PFSK-1 (cell line): ENCODE data around the gene TBC1D23.

ENCODE experiments used
- FOXP2 ChIP-seq: optimal IDR thresholded peaks from 2 replicates; pipeline ENCODE3; 2011; ENCODE audit warnings: borderline replicate concordance, control low read depth, inconsistent platforms; ENCODE audit not compliant: insufficient read depth; ENCODE audit errors: extremely low read length, extremely low read depth
- POLR2AphosphoS5 ChIP-seq: IDR thresholded peaks from 2 replicates; pipeline ENCODE4 v1.6.1; 2012; ENCODE audit warnings: low read depth, mild to moderate bottlenecking, control low read depth, low read length, moderate library complexity
- SIN3A ChIP-seq: IDR thresholded peaks from 2 replicates; pipeline ENCODE4 v1.6.1; 2012; ENCODE audit warnings: mild to moderate bottlenecking, low read length, moderate library complexity, borderline replicate concordance; ENCODE audit not compliant: insufficient read depth
- TAF1 ChIP-seq: IDR thresholded peaks from 2 replicates; pipeline ENCODE4 v1.6.1; 2012; ENCODE audit warnings: low read length, control low read depth, borderline replicate concordance; ENCODE audit not compliant: insufficient read depth
- TF ChIP-seq, protein P1 (sequence below), 2 experiments: IDR thresholded peaks; 2 replicates each; pipeline versions ENCODE4 v1.6.1 to v1.8.0; 2011 to 2012; ENCODE audit warnings: low read depth in 2 of 2, low read length in 2 of 2, control low read depth in 1 of 2, inconsistent platforms in 1 of 2, mild to moderate bottlenecking in 1 of 2, moderate library complexity in 1 of 2; ENCODE audit not compliant: insufficient read depth in 1 of 2

Gene TBC1D23

DNA sequence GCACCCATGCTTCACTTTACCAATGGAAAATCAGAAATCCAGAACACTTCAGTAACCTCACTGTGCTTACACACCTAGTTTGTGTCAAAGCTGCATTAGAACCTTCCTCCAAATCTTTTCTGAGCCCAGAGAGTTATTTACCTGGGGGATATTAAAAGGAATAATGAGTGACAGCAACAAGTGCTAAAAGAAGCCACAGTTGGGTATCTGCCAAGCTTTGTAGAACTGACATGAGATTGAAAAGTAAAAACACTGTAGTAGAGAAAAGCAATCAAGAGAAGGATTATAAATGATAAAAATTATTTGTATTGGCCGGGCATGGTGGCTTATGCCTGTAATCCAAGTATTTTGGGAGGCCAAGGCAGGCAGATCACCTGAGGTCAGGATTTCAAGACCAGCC lies 8.8 kb upstream of the TBC1D23 start:
- TF ChIP-seq, protein P1, sequence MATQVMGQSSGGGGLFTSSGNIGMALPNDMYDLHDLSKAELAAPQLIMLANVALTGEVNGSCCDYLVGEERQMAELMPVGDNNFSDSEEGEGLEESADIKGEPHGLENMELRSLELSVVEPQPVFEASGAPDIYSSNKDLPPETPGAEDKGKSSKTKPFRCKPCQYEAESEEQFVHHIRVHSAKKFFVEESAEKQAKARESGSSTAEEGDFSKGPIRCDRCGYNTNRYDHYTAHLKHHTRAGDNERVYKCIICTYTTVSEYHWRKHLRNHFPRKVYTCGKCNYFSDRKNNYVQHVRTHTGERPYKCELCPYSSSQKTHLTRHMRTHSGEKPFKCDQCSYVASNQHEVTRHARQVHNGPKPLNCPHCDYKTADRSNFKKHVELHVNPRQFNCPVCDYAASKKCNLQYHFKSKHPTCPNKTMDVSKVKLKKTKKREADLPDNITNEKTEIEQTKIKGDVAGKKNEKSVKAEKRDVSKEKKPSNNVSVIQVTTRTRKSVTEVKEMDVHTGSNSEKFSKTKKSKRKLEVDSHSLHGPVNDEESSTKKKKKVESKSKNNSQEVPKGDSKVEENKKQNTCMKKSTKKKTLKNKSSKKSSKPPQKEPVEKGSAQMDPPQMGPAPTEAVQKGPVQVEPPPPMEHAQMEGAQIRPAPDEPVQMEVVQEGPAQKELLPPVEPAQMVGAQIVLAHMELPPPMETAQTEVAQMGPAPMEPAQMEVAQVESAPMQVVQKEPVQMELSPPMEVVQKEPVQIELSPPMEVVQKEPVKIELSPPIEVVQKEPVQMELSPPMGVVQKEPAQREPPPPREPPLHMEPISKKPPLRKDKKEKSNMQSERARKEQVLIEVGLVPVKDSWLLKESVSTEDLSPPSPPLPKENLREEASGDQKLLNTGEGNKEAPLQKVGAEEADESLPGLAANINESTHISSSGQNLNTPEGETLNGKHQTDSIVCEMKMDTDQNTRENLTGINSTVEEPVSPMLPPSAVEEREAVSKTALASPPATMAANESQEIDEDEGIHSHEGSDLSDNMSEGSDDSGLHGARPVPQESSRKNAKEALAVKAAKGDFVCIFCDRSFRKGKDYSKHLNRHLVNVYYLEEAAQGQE (IDR thresholded peaks at IDR 0.05; ENCODE audit: insufficient read depth in 1 of 2, low read depth in 2 of 2, low read length in 2 of 2): no peak
- TF ChIP-seq TAF1 (no peak), SIN3A (no peak), FOXP2 (no peak), POLR2AphosphoS5 (no peak)

DNA sequence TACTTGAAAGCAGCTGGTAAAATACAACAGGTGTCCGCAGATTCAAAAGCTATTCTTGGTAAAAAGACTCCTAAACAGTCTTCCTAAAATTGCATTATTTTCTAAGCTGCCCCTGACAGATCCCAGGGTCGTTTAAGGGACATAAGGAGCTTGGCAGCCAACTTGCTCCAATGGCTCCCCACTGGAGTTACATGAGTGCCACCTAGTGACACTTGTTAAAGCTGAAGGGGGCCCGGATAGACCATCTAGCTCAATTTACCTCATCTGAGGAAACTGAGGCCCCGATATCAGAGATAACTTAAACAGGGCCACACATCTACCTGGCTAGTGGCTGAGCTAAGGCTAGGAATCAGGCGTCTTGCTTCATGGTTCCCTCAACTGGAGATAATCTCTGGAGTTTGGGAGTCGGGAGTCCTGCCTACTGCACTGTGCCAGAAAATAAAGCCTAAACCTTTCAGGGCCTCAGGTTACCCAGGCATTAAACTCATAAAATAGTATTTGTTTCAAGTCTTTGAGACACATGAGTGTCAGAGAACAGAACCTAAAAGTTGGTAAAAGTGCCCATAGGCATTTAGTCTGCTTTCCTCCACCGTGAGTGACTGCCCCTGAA lies 6.5 kb upstream of the TBC1D23 start:
- TF ChIP-seq SIN3A: no peak
- no peak for TF ChIP-seq POLR2AphosphoS5
- TF ChIP-seq, protein P1 (IDR thresholded peaks at IDR 0.05; ENCODE audit: insufficient read depth in 1 of 2, low read depth in 2 of 2, low read length in 2 of 2): no peak
- no peak for TF ChIP-seq TAF1
- TF ChIP-seq FOXP2: no peak

DNA sequence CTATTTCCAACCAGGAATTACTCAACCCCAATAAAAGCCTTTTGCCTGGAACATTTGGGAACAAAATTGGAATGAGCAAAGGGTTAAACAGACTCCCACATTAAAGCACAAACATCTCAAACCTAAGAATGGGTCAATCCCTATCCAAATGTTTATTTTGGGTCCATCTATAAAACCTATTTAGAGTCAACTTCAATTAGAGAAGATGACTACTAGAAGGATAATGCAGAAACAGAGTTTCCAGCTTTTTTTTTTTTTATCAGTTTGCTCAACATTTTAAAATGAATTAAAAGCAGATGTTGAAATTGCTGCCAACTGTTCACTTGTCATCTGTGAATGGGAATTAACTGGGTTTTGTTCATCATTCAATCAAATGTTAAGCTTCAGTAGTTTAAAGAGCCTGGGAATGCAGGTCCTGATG lies 4.1 kb upstream of the TBC1D23 start:
- TF ChIP-seq, protein P1 (IDR thresholded peaks at IDR 0.05; ENCODE audit: insufficient read depth in 1 of 2, low read depth in 2 of 2, low read length in 2 of 2): no peak
- TF ChIP-seq TAF1 (no peak), POLR2AphosphoS5 (no peak), FOXP2 (no peak), SIN3A (no peak)

DNA sequence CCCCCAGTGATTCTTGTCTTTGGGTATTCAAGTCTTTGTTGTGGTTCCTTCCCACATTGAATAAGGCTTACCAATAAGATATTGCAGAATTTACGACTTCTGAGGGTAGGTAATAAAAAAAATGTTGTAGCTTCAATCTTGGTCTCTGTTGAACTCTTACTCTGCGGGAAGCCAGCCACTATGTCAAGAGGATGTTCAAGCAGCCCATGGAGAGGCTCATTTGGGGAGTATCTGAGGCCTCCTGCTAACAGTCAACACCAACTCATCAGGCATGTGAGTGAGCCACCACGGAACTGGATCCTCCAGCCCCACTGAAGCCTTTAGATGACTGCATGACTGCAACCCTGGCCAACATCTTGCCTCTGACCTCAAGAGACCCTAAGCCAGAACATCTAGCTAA lies 3.2 kb upstream of the TBC1D23 start:
- no peak for TF ChIP-seq POLR2AphosphoS5
- TF ChIP-seq FOXP2: no peak
- TF ChIP-seq TAF1: no peak

DNA sequence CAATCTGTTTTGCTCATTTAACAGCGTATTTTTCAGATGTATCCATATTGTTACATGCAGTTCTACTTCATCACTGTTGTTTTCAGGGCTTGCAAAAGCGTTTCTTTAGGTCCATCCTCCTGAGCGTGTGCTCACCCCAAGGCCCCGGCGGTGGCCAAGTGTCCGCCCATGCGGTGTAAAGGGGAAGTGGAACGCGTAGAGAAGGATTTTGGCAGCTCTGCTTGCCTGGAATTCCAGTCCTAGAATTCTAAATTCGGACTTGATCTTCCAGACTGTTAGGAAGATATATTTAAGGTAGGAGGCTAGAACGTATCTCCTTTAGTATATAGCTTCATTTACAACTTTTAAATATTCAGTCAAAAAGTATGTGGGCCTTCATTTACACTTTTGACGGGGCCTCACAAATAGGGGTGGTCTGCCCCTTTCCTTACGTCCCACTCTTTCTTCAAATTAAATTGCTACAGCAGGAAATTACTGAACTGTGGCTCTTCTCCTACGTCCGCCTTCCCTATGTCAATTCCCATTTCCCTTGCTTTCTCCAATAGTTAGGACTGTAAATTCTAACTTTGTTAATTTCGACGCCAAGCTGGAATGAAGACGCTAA lies 609 bp upstream of the TBC1D23 start:
- TF ChIP-seq FOXP2: no peak
- no peak for TF ChIP-seq SIN3A
- TF ChIP-seq, protein P1 (IDR thresholded peaks at IDR 0.05; ENCODE audit: insufficient read depth in 1 of 2, low read depth in 2 of 2, low read length in 2 of 2): no peak
- 0 out of 2 replicates have a peak, but pooled peaks have one; percentile 50 for TF ChIP-seq POLR2AphosphoS5
- no peak for TF ChIP-seq TAF1
